ENCODE data around the gene NME7. TPM values are rescaled to one million over a fixed set of nuclear protein-coding genes. Genes with fewer than 3 reads are reported as not detected.
"Not testable (repeated sequence)": the region's sequence is repeated elsewhere in the genome, so short reads cannot be mapped to it uniquely, and the experiment has no call there.

NME7 gene
- polyA plus RNA-seq, 3 donors from 2014 or later, result 12.5 to 26.3 (median 13.1) TPM

GRCh38 chr1:169334727-169335126 is 32.9 kb downstream of the NME7 start:
- not testable (repeated sequence) for H3K36me3 Mint-ChIP-seq; H3K27me3 Mint-ChIP-seq (ENCODE audit: low read depth in 3 of 3); H3K4me3 Mint-ChIP-seq; H3K9me3 Mint-ChIP-seq; H3K27ac Mint-ChIP-seq; H3K4me1 Mint-ChIP-seq; DNase-seq

- H3K27ac Mint-ChIP-seq, result no peak overlapping the region
- H3K27me3 Mint-ChIP-seq (ENCODE audit: low read depth in 3 of 3), result peaks cover 0 to 2% (median 2%) of the 10 kb centered on the region in 3 donors
- no peak for DNase-seq
- peaks cover 9 to 19% of the 10 kb centered on the region in 2 donors for H3K4me1 Mint-ChIP-seq
- peaks cover 3 to 11% (median 8%) of the 10 kb centered on the region in 3 donors for H3K36me3 Mint-ChIP-seq
- peaks cover 0 to 15% (median 7%) of the 10 kb centered on the region in 6 donors for H3K9me3 Mint-ChIP-seq
- H3K4me3 Mint-ChIP-seq, result no peak overlapping the region
Measured at GRCh38 chr1:169330927-169331326, 36.7 kb downstream of the NME7 start.

GRCh38 chr1:169329383-169329782 is 38.2 kb downstream of the NME7 start:
- H3K27ac Mint-ChIP-seq, result no peak overlapping the region
- H3K27me3 Mint-ChIP-seq (ENCODE audit: low read depth in 3 of 3), result peaks cover 0 to 2% (median 2%) of the 10 kb centered on the region in 3 donors
- peaks cover 0 to 15% (median 7%) of the 10 kb centered on the region in 6 donors for H3K9me3 Mint-ChIP-seq
- H3K4me1 Mint-ChIP-seq, result peaks cover 9 to 19% of the 10 kb centered on the region in 2 donors
- peak overlapping the region in 1 of 5 donors; percentile 28 for H3K4me3 Mint-ChIP-seq
- no peak for DNase-seq
- H3K36me3 Mint-ChIP-seq, result peaks cover 3 to 8% (median 5%) of the 10 kb centered on the region in 3 donors

GRCh38 chr1:169327875-169328274 is 39.7 kb downstream of the NME7 start:
- peaks cover 5 to 11% (median 7%) of the 10 kb centered on the region in 3 donors for H3K36me3 Mint-ChIP-seq
- H3K27ac Mint-ChIP-seq, result no peak overlapping the region
- no peak overlapping the region for H3K4me3 Mint-ChIP-seq
- H3K9me3 Mint-ChIP-seq, result peaks cover 0 to 15% (median 7%) of the 10 kb centered on the region in 6 donors
- DNase-seq, result no peak
- H3K4me1 Mint-ChIP-seq, result peaks cover 9 to 19% of the 10 kb centered on the region in 2 donors
- H3K27me3 Mint-ChIP-seq (ENCODE audit: low read depth in 3 of 3), result peaks cover 0 to 2% (median 0%) of the 10 kb centered on the region in 3 donors

GRCh38 chr1:169326956-169327268 is 40.7 kb downstream of the NME7 start:
- Mint-ChIP-seq H3K36me3 (peaks cover 9 to 11% (median 10%) of the 10 kb centered on the region in 3 donors), H3K4me1 (peaks cover 9 to 19% of the 10 kb centered on the region in 2 donors), H3K27me3 (ENCODE audit: low read depth in 3 of 3) (peaks cover 0 to 2% (median 0%) of the 10 kb centered on the region in 3 donors), H3K4me3 (no peak overlapping the region), H3K9me3 (peaks cover 0 to 15% (median 7%) of the 10 kb centered on the region in 6 donors), H3K27ac (no peak overlapping the region)
- no peak for DNase-seq

- no peak for DNase-seq
- Mint-ChIP-seq H3K27ac (no peak overlapping the region), H3K4me1 (peaks cover 9 to 19% of the 10 kb centered on the region in 2 donors), H3K4me3 (no peak overlapping the region), H3K9me3 (peaks cover 0 to 15% (median 7%) of the 10 kb centered on the region in 6 donors), H3K27me3 (ENCODE audit: low read depth in 3 of 3) (peaks cover 0 to 2% (median 0%) of the 10 kb centered on the region in 3 donors), H3K36me3 (peaks cover 10 to 12% (median 11%) of the 10 kb centered on the region in 3 donors)
Measured at GRCh38 chr1:169326261-169326955, 41.2 kb downstream of the NME7 start.

- peaks cover 10 to 13% (median 11%) of the 10 kb centered on the region in 3 donors for H3K36me3 Mint-ChIP-seq
- no peak for DNase-seq
- no peak overlapping the region for H3K4me3 Mint-ChIP-seq
- peaks cover 0 to 13% (median 7%) of the 10 kb centered on the region in 6 donors for H3K9me3 Mint-ChIP-seq
- H3K4me1 Mint-ChIP-seq, result peaks cover 7 to 18% of the 10 kb centered on the region in 2 donors
- H3K27ac Mint-ChIP-seq, result no peak overlapping the region
- H3K27me3 Mint-ChIP-seq (ENCODE audit: low read depth in 3 of 3), result no peaks in the 10 kb centered on the region
Measured at GRCh38 chr1:169325117-169325516, 42.5 kb downstream of the NME7 start.

GRCh38 chr1:169322138-169322537 is 45.5 kb downstream of the NME7 start:
- DNase-seq, result no peak
- Mint-ChIP-seq H3K4me1 (peaks cover 0 to 6% of the 10 kb centered on the region in 2 donors), H3K27me3 (ENCODE audit: low read depth in 3 of 3) (peaks cover 0 to 1% (median 0%) of the 10 kb centered on the region in 3 donors), H3K4me3 (no peak overlapping the region), H3K27ac (no peak overlapping the region), H3K9me3 (no peaks in the 10 kb centered on the region), H3K36me3 (peaks cover 3 to 10% (median 7%) of the 10 kb centered on the region in 3 donors)

GRCh38 chr1:169321539-169321938 is 46.1 kb downstream of the NME7 start:
- Mint-ChIP-seq H3K9me3 (no peaks in the 10 kb centered on the region), H3K4me1 (peaks cover 0 to under 1% of the 10 kb centered on the region in 2 donors), H3K27ac (no peak overlapping the region), H3K4me3 (no peak overlapping the region), H3K36me3 (peaks cover 3 to 10% (median 7%) of the 10 kb centered on the region in 3 donors), H3K27me3 (ENCODE audit: low read depth in 3 of 3) (peaks cover 0 to 1% (median 0%) of the 10 kb centered on the region in 3 donors)
- DNase-seq, result no peak

- DNase-seq, result no peak
- H3K9me3 Mint-ChIP-seq, result no peaks in the 10 kb centered on the region
- no peak overlapping the region for H3K27ac Mint-ChIP-seq
- no peaks in the 10 kb centered on the region for H3K4me1 Mint-ChIP-seq
- peaks cover 0 to 1% (median 0%) of the 10 kb centered on the region in 3 donors for H3K27me3 Mint-ChIP-seq (ENCODE audit: low read depth in 3 of 3)
- H3K36me3 Mint-ChIP-seq, result peaks cover 3 to 10% (median 7%) of the 10 kb centered on the region in 3 donors
- no peak overlapping the region for H3K4me3 Mint-ChIP-seq
Measured at GRCh38 chr1:169318536-169319244, 48.9 kb downstream of the NME7 start.

- H3K4me3 Mint-ChIP-seq, result no peak overlapping the region
- H3K9me3 Mint-ChIP-seq, result no peaks in the 10 kb centered on the region
- H3K36me3 Mint-ChIP-seq, result peaks cover 0 to 3% (median 3%) of the 10 kb centered on the region in 3 donors
- H3K4me1 Mint-ChIP-seq, result peaks cover 9 to 12% of the 10 kb centered on the region in 2 donors
- no peak for DNase-seq
- H3K27ac Mint-ChIP-seq, result no peak overlapping the region
- peaks cover 0 to 1% (median 0%) of the 10 kb centered on the region in 3 donors for H3K27me3 Mint-ChIP-seq (ENCODE audit: low read depth in 3 of 3)
Measured at GRCh38 chr1:169316556-169316955, 51.0 kb downstream of the NME7 start.

- Mint-ChIP-seq H3K27ac (peak overlapping the region; percentile 32 to 83 (median 76)), H3K27me3 (ENCODE audit: low read depth in 3 of 3) (no peaks in the 10 kb centered on the region), H3K9me3 (no peaks in the 10 kb centered on the region), H3K4me3 (peak overlapping the region; percentile 49 to 72 (median 53)), H3K36me3 (peaks cover 0 to 5% (median under 1%) of the 10 kb centered on the region in 3 donors), H3K4me1 (peaks cover 20 to 27% of the 10 kb centered on the region in 2 donors)
- peak; percentile 55 to 67 (median 56) for DNase-seq
Measured at GRCh38 chr1:169312084-169312954, 55.3 kb downstream of the NME7 start.
